Body of pancreas (tissue), 4 donors: ENCODE measurements around the gene TBPL2. TPM values are rescaled to one million over a fixed set of nuclear protein-coding genes. Genes with fewer than 3 reads are reported as not detected.

ENCODE experiments used
- ATAC-seq: fragments of 150-250 bp; one replicate; pipeline ENCODE4 v1.9.1; 2016
- DNase-seq, 4 donors: peaks; one replicate each; pipeline ENCODE4 v3.0.0-alpha.2; 2019
- H3K27ac ChIP-seq, 4 donors: fragments of 200-600 bp; sonication (generic); 1 replicate in 3 of 4; 2 replicates in 1 of 4; pipeline versions ENCODE4 v1.5.1 to v1.6.1; 2016 to 2019; ENCODE audit warnings: mild to moderate bottlenecking in 1 of 4, mixed read lengths in 1 of 4, moderate library complexity in 1 of 4
- H3K27me3 ChIP-seq, 2 donors: fragments of 200-600 bp; sonication (generic); one replicate each; pipeline ENCODE4 v1.6.0; 2016; ENCODE audit warnings: mild to moderate bottlenecking in 1 of 2
- H3K36me3 ChIP-seq, 2 donors: fragments of 200-600 bp; sonication (generic); replicated peaks in 1 of 2; 2 replicates each; pipeline ENCODE4 v1.5.1; 2016; ENCODE audit warnings: low read depth in 2 of 2; ENCODE audit not compliant: insufficient read depth in 1 of 2
- H3K4me1 ChIP-seq: fragments of 200-600 bp; sonication (generic); one replicate; pipeline ENCODE4 v1.6.0; 2016
- H3K4me3 ChIP-seq, 2 donors: fragments of 200-600 bp; sonication (generic); 1 replicate in 1 of 2; 2 replicates in 1 of 2; pipeline ENCODE4 v1.5.1; 2016 to 2019
- H3K9me3 ChIP-seq, 3 donors: fragments of 200-600 bp; sonication (generic); 1 replicate in 2 of 3; 2 replicates in 1 of 3; pipeline ENCODE4 v1.5.1; 2016
- CTCF ChIP-seq, 7 experiments: fragments of 450-650 bp in 4 of 7; fragments of 200-600 bp in 3 of 7; sonication (generic) in 3 of 7; IDR thresholded peaks; one replicate each; pipeline ENCODE4 v1.5.1; 2016 to 2019; ENCODE audit warnings: antibody characterized with exemption in 7 of 7
- POLR2A ChIP-seq, 3 donors: fragments of 450-650 bp; IDR thresholded peaks; one replicate each; pipeline ENCODE4 v1.6.1; 2016; ENCODE audit warnings: antibody characterized with exemption in 3 of 3, mild to moderate bottlenecking in 2 of 3
- WGBS, 2 donors: methylation state at CpG; one replicate each; pipeline ENCODE4 v1.1.5; 2017; 5-methylcytosine and 5-hydroxymethylcytosine counted together
- intact Hi-C: fragments of 100-400 bp; cut with DNase I; formaldehyde crosslinking; loops from one replicate; pipeline ENCODE4 v1.15.1; 2023
- total RNA-seq, 2 donors: library from RNA; depleted of rRNA; stranded (reverse); fragments of >200 nt; gene quantifications; one replicate each; pipeline ENCODE4 v1.1.0, GENCODE V29; 2016

TBPL2 gene
- total RNA-seq, 2 donors from 2014 or later: not detected

GRCh38 chr14:55411426-55412389 lies 28.7 kb downstream of the TBPL2 start, which contains the start of gene ATG14:
ATG14 (minus strand) TSS chr14:55411830; CDS start chr14:55411822, 8 bp downstream.
- no peaks in the 10 kb centered on the region for H3K27me3 ChIP-seq
- WGBS, 2 donors: 3 to 7% methylated on average over 25 to 55 of the region's 57 CpGs
- H3K4me1 ChIP-seq: peaks cover 24% of the 10 kb centered on the region
- H3K27ac ChIP-seq: peak within 1 kb of the TSS; percentile 50 to 78 (median 72)
- peak; percentile 100 for ATAC-seq
- DNase-seq: peak; percentile 80 to 90 (median 84)
- no peaks in the 10 kb centered on the region for H3K9me3 ChIP-seq
- no peak for TF ChIP-seq CTCF (IDR thresholded peaks at IDR 0.05)
- peak; percentile 43 to 76 (median 74) for TF ChIP-seq POLR2A (IDR thresholded peaks at IDR 0.05)
- H3K36me3 ChIP-seq: no peaks in the 10 kb centered on the region
- peak within 1 kb of the TSS; percentile 82 to 86 for H3K4me3 ChIP-seq
- intact Hi-C loops: no loop called here

- ATAC-seq: no peak
- 8 to 13% methylated on average over 4 of the region's 4 CpGs for WGBS, 2 donors
- peaks cover 24% of the 10 kb centered on the region for H3K4me1 ChIP-seq
- no peak for TF ChIP-seq CTCF (IDR thresholded peaks at IDR 0.05)
- TF ChIP-seq POLR2A (IDR thresholded peaks at IDR 0.05): no peak
- intact Hi-C loops: no loop called here
- peak overlapping the region in 1 of 4 donors; percentile 67 for H3K27ac ChIP-seq
- no peaks in the 10 kb centered on the region for H3K27me3 ChIP-seq
- H3K36me3 ChIP-seq: no peaks in the 10 kb centered on the region
- no peaks in the 10 kb centered on the region for H3K9me3 ChIP-seq
- DNase-seq: no peak
- H3K4me3 ChIP-seq: peak overlapping the region; percentile 82 to 86
Measured at GRCh38 chr14:55410876-55411275, 29.5 kb downstream of the TBPL2 start.

GRCh38 chr14:55404173-55404854 lies 36.1 kb downstream of the TBPL2 start:
- no peaks in the 10 kb centered on the region for H3K4me1 ChIP-seq
- H3K4me3 ChIP-seq: no peak overlapping the region
- DNase-seq (no peak), ATAC-seq (no peak)
- no peaks in the 10 kb centered on the region for H3K27me3 ChIP-seq
- no peak for TF ChIP-seq CTCF (IDR thresholded peaks at IDR 0.05)
- TF ChIP-seq POLR2A (IDR thresholded peaks at IDR 0.05): no peak
- no peaks in the 10 kb centered on the region for H3K36me3 ChIP-seq
- intact Hi-C loops: no loop called here
- no peaks in the 10 kb centered on the region for H3K9me3 ChIP-seq
- H3K27ac ChIP-seq: no peak overlapping the region
- 46 to 47% methylated on average over 5 of the region's 5 CpGs for WGBS, 2 donors

GRCh38 chr14:55401751-55402150 lies 38.7 kb downstream of the TBPL2 start:
- ATAC-seq: no peak
- H3K4me3 ChIP-seq: no peak overlapping the region

More at GRCh38 chr14:55401751-55402150, 38.7 kb downstream of the TBPL2 start:
- no peaks in the 10 kb centered on the region for H3K27me3 ChIP-seq
- WGBS, 2 donors: 84 to 86% methylated on average over 6 of the region's 6 CpGs
- no peak for DNase-seq
- H3K27ac ChIP-seq: no peak overlapping the region
- intact Hi-C loops: no loop called here
- H3K36me3 ChIP-seq: no peaks in the 10 kb centered on the region
- TF ChIP-seq POLR2A (IDR thresholded peaks at IDR 0.05) (no peak), CTCF (IDR thresholded peaks at IDR 0.05) (no peak)
- no peaks in the 10 kb centered on the region for H3K4me1 ChIP-seq
- no peaks in the 10 kb centered on the region for H3K9me3 ChIP-seq
